CD4-positive, alpha-beta T cell (primary cell): ENCODE results near the gene BCDIN3D. TPM values are rescaled to one million over a fixed set of nuclear protein-coding genes. Genes with fewer than 3 reads are reported as not detected.

ENCODE experiments used
- ATAC-seq: fragments of 200-7000 bp; cut with Tn5 transposase; one replicate; pipeline ENCODE4 v1.10.0; 2022; ENCODE audit warnings: mild to moderate bottlenecking; ENCODE audit not compliant: poor library complexity
- CTCF ChIA-PET: fragments of 350-600 bp; sonication (Branson Sonifier 250); formaldehyde crosslinking; loops from one replicate; lab custom pipeline; 2021; ENCODE audit warnings: antibody characterized with exemption, inconsistent platforms; lab: Charles Lee
- POLR2A ChIA-PET: fragments of 350-600 bp; sonication (Branson Sonifier 250); formaldehyde crosslinking; loops from one replicate; lab custom pipeline; 2021; ENCODE audit warnings: antibody characterized with exemption, inconsistent platforms; lab: Charles Lee
- DNase-seq, 14 experiments: peaks; one replicate each; pipeline ENCODE4 v3.0.0-alpha.2; 2013 to 2020; ENCODE audit warnings: mixed read lengths in 2 of 14
- H3K27ac ChIP-seq, 2 donors: one replicate each; pipeline versions ENCODE4 v1.5.1 to v1.7.0; 2013; ENCODE audit warnings: low read length in 2 of 2, low read depth in 1 of 2, mild to moderate bottlenecking in 1 of 2
- H3K27me3 ChIP-seq, 2 experiments: 1 replicate in 1 of 2; 2 replicates in 1 of 2; pipeline versions ENCODE4 v1.6.1 to v1.7.0; 2013; ENCODE audit warnings: low read length in 2 of 2, control low read depth in 1 of 2, mild to moderate bottlenecking in 1 of 2, moderate library complexity in 1 of 2; ENCODE audit not compliant: insufficient read depth in 2 of 2, control insufficient read depth in 1 of 2
- H3K36me3 ChIP-seq: one replicate; pipeline ENCODE4 v1.6.1; 2013; ENCODE audit warnings: low read length, control low read depth; ENCODE audit not compliant: insufficient read depth
- H3K4me1 ChIP-seq: one replicate; pipeline ENCODE4 v1.6.1; 2013; ENCODE audit warnings: low read length, control low read depth; ENCODE audit not compliant: insufficient read depth
- H3K4me3 ChIP-seq: one replicate; pipeline ENCODE4 v1.5.1; 2013; ENCODE audit warnings: mild to moderate bottlenecking, low read length, moderate library complexity
- H3K9me3 ChIP-seq, 2 experiments: 1 replicate in 1 of 2; 2 replicates in 1 of 2; pipeline versions ENCODE4 v1.6.1 to v1.7.0; 2013; ENCODE audit warnings: low read length in 2 of 2, mild to moderate bottlenecking in 2 of 2, control low read depth in 1 of 2, moderate library complexity in 1 of 2; ENCODE audit not compliant: control insufficient read depth in 1 of 2, insufficient read depth in 1 of 2
- H3K27ac Mint-ChIP-seq: one replicate; pipeline ENCODE4 v1.8.0; 2020; ENCODE audit warnings: mixed read lengths
- H3K27me3 Mint-ChIP-seq: one replicate; pipeline ENCODE4 v1.8.0; 2021; ENCODE audit warnings: mixed read lengths
- H3K36me3 Mint-ChIP-seq: one replicate; pipeline ENCODE4 v1.8.0; 2021; ENCODE audit warnings: low read depth, mixed read lengths
- H3K4me1 Mint-ChIP-seq: one replicate; pipeline ENCODE4 v1.8.0; 2021; ENCODE audit warnings: low read depth, mixed read lengths
- H3K4me3 Mint-ChIP-seq: one replicate; pipeline ENCODE4 v1.8.0; 2020; ENCODE audit warnings: mild to moderate bottlenecking, mixed read lengths
- H3K9me3 Mint-ChIP-seq: one replicate; pipeline ENCODE4 v1.8.0; 2020; ENCODE audit warnings: mixed read lengths
- CTCF ChIP-seq: fragments of 200-600 bp; IDR thresholded peaks from one replicate; pipeline ENCODE4 v1.8.0; 2022; ENCODE audit warnings: antibody characterized with exemption, mild to moderate bottlenecking
- intact Hi-C, 2 experiments: fragments of 100-400 bp; cut with DNase I in 1 of 2; cut with micrococcal nuclease in 1 of 2; formaldehyde crosslinking; loops; one replicate each; pipeline versions ENCODE4 v1.15.1 to v1.9.0; 2023 to 2025; cut with DNase I, micrococcal nuclease
- total RNA-seq, 174 experiments: library from RNA in 2 of 174; stranded (reverse) in 2 of 174; gene quantifications; one replicate each; pipeline ENCODE4 v1.2.3 and lab custom pipeline; 2021 to 2026

Gene BCDIN3D
- total RNA-seq, 2 experiments from 2014 or later = 2.8 to 3.9 TPM

GRCh38 chr12:49875115-49875720, 32.3 kb upstream of the BCDIN3D start:
- no peaks in the 10 kb centered on the region for H3K27me3 ChIP-seq
- no peaks in the 10 kb centered on the region for H3K4me1 ChIP-seq
- no peak overlapping the region for H3K4me3 Mint-ChIP-seq
- no peaks in the 10 kb centered on the region for H3K4me1 Mint-ChIP-seq
- no peak overlapping the region for H3K27ac Mint-ChIP-seq
- POLR2A ChIA-PET = no interaction called here
- no peak overlapping the region for H3K4me3 ChIP-seq
- H3K27me3 Mint-ChIP-seq = no peaks in the 10 kb centered on the region
- no peaks in the 10 kb centered on the region for H3K9me3 ChIP-seq
- intact Hi-C loops = no loop called here
- no peaks in the 10 kb centered on the region for H3K9me3 Mint-ChIP-seq
- no peaks in the 10 kb centered on the region for H3K36me3 Mint-ChIP-seq
- CTCF ChIA-PET = no interaction called here
- no peak overlapping the region for H3K27ac ChIP-seq
- no peak for DNase-seq
- H3K36me3 ChIP-seq = no peaks in the 10 kb centered on the region
- no peak for ATAC-seq
- no peak for TF ChIP-seq CTCF

GRCh38 chr12:49874142-49874897, 31.4 kb upstream of the BCDIN3D start:
- H3K27me3 ChIP-seq = no peaks in the 10 kb centered on the region
- POLR2A ChIA-PET = no interaction called here
- DNase-seq = no peak
- Mint-ChIP-seq H3K27me3 (no peaks in the 10 kb centered on the region), H3K9me3 (no peaks in the 10 kb centered on the region), H3K36me3 (no peaks in the 10 kb centered on the region), H3K27ac (no peak overlapping the region), H3K4me3 (no peak overlapping the region), H3K4me1 (no peaks in the 10 kb centered on the region)
- H3K4me1 ChIP-seq = no peaks in the 10 kb centered on the region
- H3K9me3 ChIP-seq = no peaks in the 10 kb centered on the region
- no peak overlapping the region for H3K4me3 ChIP-seq
- intact Hi-C loops = no loop called here
- no peak for ATAC-seq
- CTCF ChIA-PET = no interaction called here
- no peak overlapping the region for H3K27ac ChIP-seq
- TF ChIP-seq CTCF = no peak
- H3K36me3 ChIP-seq = no peaks in the 10 kb centered on the region

GRCh38 chr12:49873361-49873934, 30.5 kb upstream of the BCDIN3D start:
- Histone ChIP-seq H3K4me1 (no peaks in the 10 kb centered on the region), H3K27me3 (no peaks in the 10 kb centered on the region), H3K4me3 (no peak overlapping the region), H3K27ac (no peak overlapping the region), H3K36me3 (no peaks in the 10 kb centered on the region), H3K9me3 (no peaks in the 10 kb centered on the region)
- H3K4me3 Mint-ChIP-seq = no peak overlapping the region
- no peaks in the 10 kb centered on the region for H3K9me3 Mint-ChIP-seq
- no peak overlapping the region for H3K27ac Mint-ChIP-seq
- no peaks in the 10 kb centered on the region for H3K27me3 Mint-ChIP-seq
- ATAC-seq (no peak), DNase-seq (no peak)
- no peaks in the 10 kb centered on the region for H3K4me1 Mint-ChIP-seq
- TF ChIP-seq CTCF = no peak
- intact Hi-C loops = no loop called here
- ChIA-PET POLR2A (no interaction called here), CTCF (no interaction called here)
- H3K36me3 Mint-ChIP-seq = no peaks in the 10 kb centered on the region
